GM10248 (cell line): Measurements from ENCODE around the gene COG5.

Source experiments
- CTCF ChIA-PET: fragments of 300-600 bp; sonication (Branson Sonifier 250); formaldehyde crosslinking; extraction: SDS; loops from one replicate; lab custom pipeline; 2021; ENCODE audit warnings: antibody characterized with exemption; lab: Yijun Ruan, JAX
- POLR2A ChIA-PET: fragments of 350-650 bp; sonication (Branson Sonifier 250); formaldehyde crosslinking; extraction: SDS; loops from one replicate; lab custom pipeline; 2020; ENCODE audit warnings: antibody characterized with exemption; lab: Yijun Ruan, JAX
- DNase-seq: peaks from one replicate; pipeline ENCODE4 v3.0.0; 2012; ENCODE audit errors: extremely low spot score
- TF ChIP-seq, protein P1 (sequence below): IDR thresholded peaks from 2 replicates; pipeline ENCODE4 v1.5.1; 2012; ENCODE audit warnings: mild to moderate bottlenecking, low read depth; ENCODE audit errors: extremely low read depth, missing control alignments, control extremely low read depth

COG5 gene

DNA sequence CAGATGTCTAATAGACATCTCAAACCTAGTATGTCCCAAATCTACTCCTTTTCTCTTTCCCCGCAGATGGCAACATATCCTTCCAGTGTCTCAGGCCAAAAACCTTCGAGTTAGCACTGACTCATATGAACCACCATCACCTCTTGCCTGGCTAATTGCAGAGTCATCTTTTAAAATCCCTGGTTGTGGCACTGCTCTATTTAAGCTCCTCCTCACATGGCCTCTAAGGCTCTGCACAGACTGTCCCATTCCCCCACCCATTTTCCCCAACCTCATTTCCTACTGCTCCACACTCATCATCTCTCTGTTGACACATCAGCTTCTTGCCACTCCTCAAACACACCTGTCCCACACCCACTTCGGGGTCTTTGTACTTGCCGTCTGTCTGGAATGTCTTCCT is 411.7 kb downstream of the COG5 start:
- POLR2A ChIA-PET: interaction anchor here (1.1 kb wide), 1 partner anchor 22 kb away, joined by 3 read pairs; no protein-coding TSS in a partner anchor
- TF ChIP-seq, protein P1, sequence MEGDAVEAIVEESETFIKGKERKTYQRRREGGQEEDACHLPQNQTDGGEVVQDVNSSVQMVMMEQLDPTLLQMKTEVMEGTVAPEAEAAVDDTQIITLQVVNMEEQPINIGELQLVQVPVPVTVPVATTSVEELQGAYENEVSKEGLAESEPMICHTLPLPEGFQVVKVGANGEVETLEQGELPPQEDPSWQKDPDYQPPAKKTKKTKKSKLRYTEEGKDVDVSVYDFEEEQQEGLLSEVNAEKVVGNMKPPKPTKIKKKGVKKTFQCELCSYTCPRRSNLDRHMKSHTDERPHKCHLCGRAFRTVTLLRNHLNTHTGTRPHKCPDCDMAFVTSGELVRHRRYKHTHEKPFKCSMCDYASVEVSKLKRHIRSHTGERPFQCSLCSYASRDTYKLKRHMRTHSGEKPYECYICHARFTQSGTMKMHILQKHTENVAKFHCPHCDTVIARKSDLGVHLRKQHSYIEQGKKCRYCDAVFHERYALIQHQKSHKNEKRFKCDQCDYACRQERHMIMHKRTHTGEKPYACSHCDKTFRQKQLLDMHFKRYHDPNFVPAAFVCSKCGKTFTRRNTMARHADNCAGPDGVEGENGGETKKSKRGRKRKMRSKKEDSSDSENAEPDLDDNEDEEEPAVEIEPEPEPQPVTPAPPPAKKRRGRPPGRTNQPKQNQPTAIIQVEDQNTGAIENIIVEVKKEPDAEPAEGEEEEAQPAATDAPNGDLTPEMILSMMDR: no peak
- DNase-seq: no peak

More for the DNA sequence above, 411.7 kb downstream of the COG5 start:
- CTCF ChIA-PET: interaction anchor here (0.7 to 6.7 kb wide), 7 partner anchors 10 to 728 kb away, joined by 3 to 95 read pairs (median 5); no protein-coding TSS in a partner anchor
